Mucosa of stomach (tissue), 1 donor: ENCODE data around the gene DOCK4.
"Not testable (repeated sequence)": the region's sequence is repeated elsewhere in the genome, so short reads cannot be mapped to it uniquely, and the experiment has no call there.

Experiments
- H3K27me3 ChIP-seq: one replicate; pipeline ENCODE4 v1.7.0; 2013; ENCODE audit warnings: mild to moderate bottlenecking, low read length; ENCODE audit not compliant: control insufficient read depth, insufficient read depth
- H3K36me3 ChIP-seq: one replicate; pipeline ENCODE4 v1.7.0; 2013; ENCODE audit warnings: low read length; ENCODE audit not compliant: control insufficient read depth, insufficient read depth
- H3K4me1 ChIP-seq: one replicate; pipeline ENCODE4 v1.7.0; 2013; ENCODE audit warnings: mild to moderate bottlenecking, low read length; ENCODE audit not compliant: control insufficient read depth, insufficient read depth
- H3K4me3 ChIP-seq: one replicate; pipeline ENCODE4 v1.7.0; 2013; ENCODE audit warnings: low read length
- H3K9ac ChIP-seq: one replicate; pipeline ENCODE4 v1.7.0; 2013; ENCODE audit warnings: mild to moderate bottlenecking, low read length, moderate library complexity
- H3K9me3 ChIP-seq: one replicate; pipeline ENCODE4 v1.7.0; 2013; ENCODE audit warnings: mild to moderate bottlenecking, low read length, moderate library complexity; ENCODE audit not compliant: control insufficient read depth
- donor health status: Pancreatic carcinoma.

DOCK4 gene

DNA sequence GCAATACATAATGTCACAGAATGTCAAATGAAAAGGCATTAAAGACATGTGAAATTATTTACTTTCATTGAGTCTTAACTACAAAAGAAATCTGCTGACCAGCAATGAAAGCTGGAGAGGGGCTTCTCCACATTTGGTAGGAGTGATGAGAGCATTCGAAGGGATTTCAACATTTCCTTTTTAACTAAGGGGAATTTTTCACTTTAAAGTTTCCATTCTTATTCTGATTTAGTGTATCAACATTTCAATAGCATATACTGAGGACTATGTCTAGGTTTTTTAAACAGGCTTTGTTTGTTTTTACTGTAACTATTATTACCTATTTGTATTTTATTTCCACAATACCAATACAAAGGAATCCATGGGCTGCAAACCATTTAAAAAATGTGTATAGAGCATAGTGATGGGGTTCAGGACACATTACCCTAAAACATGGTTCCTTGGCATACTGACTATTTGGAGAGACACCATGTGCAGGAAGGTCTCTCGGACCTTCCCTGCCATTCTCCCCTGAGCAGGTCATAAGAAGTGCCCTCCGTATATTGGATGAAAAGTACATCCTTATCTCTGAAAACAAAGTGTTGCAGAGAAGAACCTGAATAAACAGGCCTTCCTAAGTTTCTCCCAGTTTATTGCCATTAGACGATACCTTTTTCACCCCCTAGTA lies 278.7 kb downstream of the DOCK4 start:
- Histone ChIP-seq H3K4me1 (peaks cover 14% of the 10 kb centered on the region), H3K9me3 (no peaks in the 10 kb centered on the region), H3K27me3 (no peaks in the 10 kb centered on the region), H3K36me3 (no peaks in the 10 kb centered on the region), H3K9ac (no peak overlapping the region), H3K4me3 (no peak overlapping the region)

DNA sequence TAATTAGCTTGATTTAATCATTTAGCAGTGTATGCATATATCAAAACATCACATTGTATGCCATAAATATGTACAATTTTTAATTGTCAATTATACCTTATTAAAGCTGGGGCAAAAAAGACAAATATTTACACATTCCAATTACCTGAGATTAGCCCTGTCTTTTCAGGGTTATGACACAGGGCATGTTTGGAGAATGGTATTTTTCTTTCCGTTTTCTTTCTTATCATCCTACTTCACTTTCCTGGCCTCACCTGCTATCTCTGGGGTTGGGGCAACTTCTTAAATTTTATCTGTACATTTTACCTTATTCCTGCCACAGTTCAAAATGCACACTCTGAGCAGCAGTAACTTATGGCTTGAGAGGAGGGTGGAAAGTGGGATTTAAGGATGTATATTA lies 285.9 kb downstream of the DOCK4 start:
- H3K9ac ChIP-seq: no peak overlapping the region
- no peaks in the 10 kb centered on the region for H3K4me1 ChIP-seq
- H3K27me3 ChIP-seq: no peaks in the 10 kb centered on the region
- no peaks in the 10 kb centered on the region for H3K36me3 ChIP-seq
- H3K4me3 ChIP-seq: no peak overlapping the region
- no peaks in the 10 kb centered on the region for H3K9me3 ChIP-seq

GRCh38 chr7:111919631-111920179 lies 286.5 kb downstream of the DOCK4 start:
- no peaks in the 10 kb centered on the region for H3K27me3 ChIP-seq
- no peaks in the 10 kb centered on the region for H3K36me3 ChIP-seq
- no peaks in the 10 kb centered on the region for H3K9me3 ChIP-seq
- no peak overlapping the region for H3K9ac ChIP-seq
- H3K4me1 ChIP-seq: no peaks in the 10 kb centered on the region
- no peak overlapping the region for H3K4me3 ChIP-seq

GRCh38 chr7:111919164-111919563 lies 287.0 kb downstream of the DOCK4 start:
- H3K9ac ChIP-seq: no peak overlapping the region
- no peaks in the 10 kb centered on the region for H3K4me1 ChIP-seq
- H3K36me3 ChIP-seq: no peaks in the 10 kb centered on the region
- no peaks in the 10 kb centered on the region for H3K9me3 ChIP-seq
- H3K4me3 ChIP-seq: no peak overlapping the region
- H3K27me3 ChIP-seq: no peaks in the 10 kb centered on the region

DNA sequence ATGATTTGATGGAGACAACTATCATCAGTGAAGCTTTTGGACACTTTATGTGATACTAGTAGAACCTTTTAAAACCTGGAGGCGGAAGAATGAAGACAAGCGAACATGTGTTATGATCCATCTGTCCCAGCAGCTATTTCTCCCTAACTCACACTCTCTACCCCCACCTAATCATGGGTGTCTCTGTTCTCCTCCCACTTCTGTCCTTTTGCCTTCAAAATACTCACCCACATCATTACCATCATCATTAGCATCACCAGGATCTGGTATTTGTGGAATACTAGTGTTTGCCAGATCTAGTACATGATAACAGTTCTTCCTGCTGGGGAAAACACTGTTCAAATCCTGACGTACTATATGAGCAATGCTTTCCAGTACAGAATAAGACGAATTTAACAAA lies 287.7 kb downstream of the DOCK4 start:
- Histone ChIP-seq H3K36me3 (no peaks in the 10 kb centered on the region), H3K4me1 (no peaks in the 10 kb centered on the region), H3K9ac (no peak overlapping the region), H3K4me3 (no peak overlapping the region), H3K9me3 (no peaks in the 10 kb centered on the region), H3K27me3 (no peaks in the 10 kb centered on the region)

GRCh38 chr7:111917404-111917803 lies 288.8 kb downstream of the DOCK4 start:
- not testable (repeated sequence) for H3K36me3 ChIP-seq, H3K4me3 ChIP-seq, H3K9ac ChIP-seq

DNA sequence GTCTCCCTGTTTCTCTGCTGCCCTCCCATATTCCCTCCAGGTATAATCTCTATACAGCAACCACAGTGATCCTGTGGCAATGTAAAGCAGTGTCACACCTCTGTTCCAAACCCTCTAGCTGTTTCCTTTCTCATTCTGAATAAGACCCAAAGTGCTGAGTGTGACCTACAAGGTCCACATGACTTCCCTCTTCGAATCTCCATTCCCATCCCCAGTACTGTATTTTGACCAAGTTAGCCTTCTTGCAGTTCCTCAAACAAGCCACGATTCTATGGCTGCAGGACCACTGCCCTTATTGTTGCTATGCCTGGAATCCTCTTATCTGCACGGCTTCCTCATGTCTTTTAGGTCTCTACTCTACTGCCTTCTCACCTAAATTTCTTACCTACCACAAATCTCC lies 291.9 kb downstream of the DOCK4 start:
- H3K36me3 ChIP-seq: no peaks in the 10 kb centered on the region
- no peak overlapping the region for H3K4me3 ChIP-seq
- no peaks in the 10 kb centered on the region for H3K4me1 ChIP-seq
- H3K9ac ChIP-seq: no peak overlapping the region
- H3K9me3 ChIP-seq: no peaks in the 10 kb centered on the region
- H3K27me3 ChIP-seq: no peaks in the 10 kb centered on the region

More at GRCh38 chr7:111917404-111917803, 288.8 kb downstream of the DOCK4 start:
- not testable (repeated sequence) for H3K27me3 ChIP-seq, H3K9me3 ChIP-seq, H3K4me1 ChIP-seq

GRCh38 chr7:111911166-111911961 lies 294.8 kb downstream of the DOCK4 start:
- H3K36me3 ChIP-seq: no peaks in the 10 kb centered on the region
- H3K4me1 ChIP-seq: no peaks in the 10 kb centered on the region
- H3K9ac ChIP-seq: no peak overlapping the region
- H3K9me3 ChIP-seq: no peaks in the 10 kb centered on the region
- H3K4me3 ChIP-seq: no peak overlapping the region
- H3K27me3 ChIP-seq: no peaks in the 10 kb centered on the region

DNA sequence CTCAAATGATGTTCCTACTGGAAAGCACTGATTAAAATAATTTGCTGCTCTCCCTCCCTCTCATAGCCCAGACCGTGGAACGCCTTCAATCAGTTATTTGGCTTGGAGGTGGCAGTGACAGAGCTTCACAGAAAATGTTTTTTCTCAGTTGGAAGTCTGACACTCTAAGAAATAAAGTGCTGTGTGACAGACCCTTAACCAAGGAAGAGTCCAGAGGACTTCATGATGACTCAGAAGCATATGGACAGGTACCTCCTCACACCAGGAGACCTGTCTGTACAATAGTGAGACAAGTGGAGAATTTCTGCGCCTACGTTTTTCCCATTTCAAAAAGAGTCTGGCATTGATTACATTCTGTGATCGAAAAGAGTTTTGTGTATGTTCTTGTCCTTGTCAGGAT lies 295.5 kb downstream of the DOCK4 start:
- no peaks in the 10 kb centered on the region for H3K36me3 ChIP-seq
- H3K9ac ChIP-seq: no peak overlapping the region
- H3K4me3 ChIP-seq: no peak overlapping the region

DNA sequence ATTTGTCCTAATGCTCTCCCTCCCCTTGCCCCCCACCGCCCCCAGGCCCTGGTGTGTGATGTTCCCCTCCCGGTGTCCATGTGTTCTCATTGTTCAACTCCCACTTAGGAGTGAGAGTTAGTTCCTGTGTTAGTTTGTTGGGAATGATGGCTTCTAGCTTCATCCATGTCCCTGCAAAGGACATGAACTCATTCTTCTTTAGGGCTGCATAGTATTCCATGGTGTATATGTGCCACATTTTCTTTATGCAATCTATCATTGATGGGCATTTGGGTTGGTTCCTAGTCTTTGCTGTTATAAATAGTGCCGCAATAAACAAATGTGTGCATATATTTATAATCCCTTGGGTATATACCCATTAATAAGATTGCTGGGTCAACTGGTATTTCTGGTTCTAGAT lies 297.5 kb downstream of the DOCK4 start:
- H3K9me3 ChIP-seq, H3K4me3 ChIP-seq, H3K9ac ChIP-seq, H3K4me1 ChIP-seq, H3K36me3 ChIP-seq, H3K27me3 ChIP-seq: not testable (repeated sequence)

More for the DNA sequence above, 295.5 kb downstream of the DOCK4 start:
- Histone ChIP-seq H3K4me1 (no peaks in the 10 kb centered on the region), H3K27me3 (no peaks in the 10 kb centered on the region), H3K9me3 (no peaks in the 10 kb centered on the region)

- Histone ChIP-seq H3K9ac (no peak overlapping the region), H3K9me3 (no peaks in the 10 kb centered on the region), H3K36me3 (no peaks in the 10 kb centered on the region), H3K4me3 (no peak overlapping the region), H3K4me1 (no peaks in the 10 kb centered on the region), H3K27me3 (no peaks in the 10 kb centered on the region)
Measured at GRCh38 chr7:111903797-111904196, 302.4 kb downstream of the DOCK4 start.

DNA sequence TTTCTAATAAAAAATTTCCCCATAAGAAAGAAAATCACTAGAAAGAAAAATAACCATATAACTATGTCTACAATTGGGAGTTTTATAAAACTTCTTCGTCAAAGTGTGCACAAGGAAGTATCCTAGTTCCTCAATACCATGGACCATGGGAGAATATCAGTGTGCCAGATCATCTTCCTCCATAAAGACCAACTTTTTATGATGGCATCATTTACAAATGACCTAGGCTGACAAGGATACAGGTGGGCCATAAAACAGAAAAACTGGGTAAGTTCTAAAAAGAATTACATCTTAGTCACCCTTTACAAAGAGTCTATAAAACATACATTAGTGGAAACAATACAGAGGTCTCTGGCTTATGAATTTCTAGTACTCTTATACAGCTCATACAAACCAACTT lies 303.2 kb downstream of the DOCK4 start:
- no peaks in the 10 kb centered on the region for H3K4me1 ChIP-seq
- no peak overlapping the region for H3K9ac ChIP-seq
- no peaks in the 10 kb centered on the region for H3K36me3 ChIP-seq
- no peak overlapping the region for H3K4me3 ChIP-seq
- H3K27me3 ChIP-seq: no peaks in the 10 kb centered on the region
- H3K9me3 ChIP-seq: no peaks in the 10 kb centered on the region
